Measurements from ENCODE around the gene ART1.

The ART1 gene

GRCh38 chr11:3666023-3666530 lies 21.1 kb downstream of the ART1 start:
- no peak for DNase-seq (ENCODE audit: low read depth)

GRCh38 chr11:3667149-3668035 lies 22.5 kb downstream of the ART1 start:
- DNase-seq (ENCODE audit: low read depth): no peak

- no peak for DNase-seq (ENCODE audit: low read depth)
These were observed 24.2 kb downstream of the ART1 start for GRCh38 chr11:3669128-3669527.

- DNase-seq (ENCODE audit: low read depth): no peak
These were observed 24.8 kb downstream of the ART1 start for GRCh38 chr11:3669742-3670183.

GRCh38 chr11:3671334-3672254 lies 26.7 kb downstream of the ART1 start, which contains the start of gene CHRNA10:
Gene CHRNA10, minus strand, starts transcription at chr11:3671384. Its CDS starts 72 bp downstream, at chr11:3671312.
- DNase-seq (ENCODE audit: low read depth): no peak

- no peak for DNase-seq (ENCODE audit: low read depth)
These were observed 29.3 kb downstream of the ART1 start for GRCh38 chr11:3674189-3674588.

- no peak for DNase-seq (ENCODE audit: low read depth)
These were observed 31.0 kb downstream of the ART1 start for GRCh38 chr11:3675971-3676370.

- no peak for DNase-seq (ENCODE audit: low read depth)
These were observed 34.1 kb downstream of the ART1 start for GRCh38 chr11:3679077-3679476.

- DNase-seq (ENCODE audit: low read depth): no peak
These were observed 38.1 kb downstream of the ART1 start for GRCh38 chr11:3683039-3683438.

GRCh38 chr11:3684129-3684818 lies 39.3 kb downstream of the ART1 start:
- no peak for DNase-seq (ENCODE audit: low read depth)

GRCh38 chr11:3684819-3685172 lies 39.9 kb downstream of the ART1 start:
- no peak for DNase-seq (ENCODE audit: low read depth)

- no peak for DNase-seq (ENCODE audit: low read depth)
These were observed 41.0 kb downstream of the ART1 start for GRCh38 chr11:3685923-3686322.

- no peak for DNase-seq (ENCODE audit: low read depth)
These were observed 41.8 kb downstream of the ART1 start for GRCh38 chr11:3686751-3687150.

GRCh38 chr11:3700410-3700809 lies 55.5 kb downstream of the ART1 start:
- DNase-seq (ENCODE audit: low read depth): no peak

GRCh38 chr11:3700910-3701309 lies 56.0 kb downstream of the ART1 start:
- DNase-seq (ENCODE audit: low read depth): no peak

GRCh38 chr11:3703383-3703782 lies 58.5 kb downstream of the ART1 start:
- DNase-seq (ENCODE audit: low read depth): no peak

- no peak for DNase-seq (ENCODE audit: low read depth)
These were observed 62.2 kb downstream of the ART1 start for GRCh38 chr11:3707176-3707575.

GRCh38 chr11:3709977-3710376 lies 65.0 kb downstream of the ART1 start:
- DNase-seq (ENCODE audit: low read depth): no peak

GRCh38 chr11:3710485-3711259 lies 65.7 kb downstream of the ART1 start:
- DNase-seq (ENCODE audit: low read depth): no peak

GRCh38 chr11:3712274-3712673 lies 67.3 kb downstream of the ART1 start:
- no peak for DNase-seq (ENCODE audit: low read depth)
